DOHH2 (cell line): ENCODE measurements around the gene RBM39.
A peak's percentile ranks its signal among the peaks of the same experiment; 100 is the strongest.

Source experiments
- H3F3A ChIP-seq: fragments of 200-600 bp; sonication (generic), shearing (Covaris generic); 2 replicates; pipeline ENCODE4 v1.6.0; 2016; ENCODE audit warnings: antibody characterized with exemption, mild to moderate bottlenecking; ENCODE audit not compliant: control insufficient read depth, insufficient read depth
- H3K27ac ChIP-seq: fragments of 200-600 bp; sonication (generic); 2 replicates; pipeline ENCODE4 v1.5.1; 2014; ENCODE audit warnings: low read depth, mild to moderate bottlenecking, low read length, moderate library complexity
- H3K27me3 ChIP-seq: fragments of 200-600 bp; sonication (generic); 2 replicates; pipeline ENCODE4 v1.6.1; 2014; ENCODE audit warnings: mild to moderate bottlenecking, low read length, mixed read lengths; ENCODE audit not compliant: control insufficient read depth
- H3K36me3 ChIP-seq: fragments of 200-600 bp; sonication (generic); 2 replicates; pipeline ENCODE4 v1.6.1; 2014; ENCODE audit warnings: mild to moderate bottlenecking, low read length, moderate library complexity, mixed read lengths; ENCODE audit not compliant: control insufficient read depth
- H3K4me1 ChIP-seq: fragments of 200-600 bp; sonication (generic); 2 replicates; pipeline ENCODE4 v1.6.1; 2014; ENCODE audit warnings: mild to moderate bottlenecking, low read length, mixed read lengths; ENCODE audit not compliant: control insufficient read depth
- H3K4me2 ChIP-seq: fragments of 200-600 bp; sonication (generic); 2 replicates; pipeline ENCODE4 v1.6.0; 2014; ENCODE audit warnings: mild to moderate bottlenecking, low read length, moderate library complexity
- H3K4me3 ChIP-seq: fragments of 200-600 bp; sonication (generic); 2 replicates; pipeline ENCODE4 v1.5.1; 2014; ENCODE audit warnings: mild to moderate bottlenecking, low read length, mixed read lengths
- H3K79me2 ChIP-seq: fragments of 200-600 bp; sonication (generic); 2 replicates; pipeline ENCODE4 v1.6.1; 2014; ENCODE audit warnings: mild to moderate bottlenecking, low read length, mixed read lengths; ENCODE audit not compliant: control insufficient read depth
- H3K9me2 ChIP-seq: fragments of 200-600 bp; sonication (generic); replicated peaks from 2 replicates; pipeline ENCODE4 v1.6.1; 2014; ENCODE audit warnings: mild to moderate bottlenecking, low read length, mixed read lengths; ENCODE audit not compliant: control insufficient read depth
- H3K9me3 ChIP-seq: fragments of 200-600 bp; sonication (generic); 2 replicates; pipeline ENCODE4 v1.6.1; 2014; ENCODE audit warnings: antibody characterized with exemption, low read length, mixed read lengths; ENCODE audit not compliant: control insufficient read depth, insufficient read depth
- H4K20me1 ChIP-seq: fragments of 200-600 bp; sonication (generic); 2 replicates; pipeline ENCODE4 v1.6.0; 2014; ENCODE audit warnings: low read depth, mild to moderate bottlenecking, antibody characterized with exemption, low read length, moderate library complexity; ENCODE audit not compliant: control insufficient read depth, insufficient read depth
- CTCF ChIP-seq: fragments of 200-600 bp; sonication (generic); IDR thresholded peaks from one replicate; pipeline ENCODE4 v1.5.1; 2014; ENCODE audit warnings: antibody characterized with exemption, mild to moderate bottlenecking, low read depth, low read length; ENCODE audit not compliant: poor library complexity, severe bottlenecking
- EZH2phosphoT487 ChIP-seq: fragments of 200-600 bp; sonication (generic); IDR thresholded peaks from 2 replicates; pipeline ENCODE4 v1.6.1; 2017; ENCODE audit warnings: borderline replicate concordance, mild to moderate bottlenecking, antibody characterized with exemption, low read length, moderate library complexity, mixed read lengths

Gene RBM39

GRCh38 chr20:35700625-35701148 lies 41.4 kb downstream of the RBM39 start:
- H3F3A ChIP-seq = peaks cover 58% of the 10 kb centered on the region

DNA sequence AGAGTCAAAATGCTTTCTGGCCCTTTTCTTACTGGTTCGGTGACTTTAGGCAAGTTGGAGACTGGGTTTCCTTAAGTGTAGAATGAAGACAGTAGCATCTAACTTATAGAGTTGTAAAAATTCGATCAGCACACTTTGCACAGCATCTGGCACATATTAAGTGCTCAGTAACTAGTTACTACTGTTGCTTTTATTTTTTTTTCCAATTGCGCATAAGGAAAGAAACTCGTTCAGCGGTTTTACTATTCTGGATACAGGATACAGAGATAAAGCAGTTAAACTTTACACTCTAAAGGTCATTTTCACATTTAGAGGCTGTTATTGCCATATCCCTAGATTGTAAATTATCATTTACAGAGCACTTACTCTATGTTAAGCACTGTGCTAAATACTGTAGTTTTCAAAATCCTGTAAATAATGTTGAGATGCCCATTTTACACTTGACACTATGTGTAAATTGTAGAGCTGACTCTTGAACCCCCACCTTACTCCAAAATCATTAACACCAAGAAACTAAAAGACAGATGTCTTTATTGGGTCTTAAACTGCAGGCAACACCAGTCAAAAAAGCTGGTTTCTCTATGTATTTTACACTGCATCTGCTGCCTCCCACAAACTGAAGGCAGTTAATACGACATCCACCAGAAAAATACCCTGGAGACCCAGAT lies 42.0 kb downstream of the RBM39 start:
- H3K27ac ChIP-seq = peak overlapping the region; percentile 83
- peaks cover 43% of the 10 kb centered on the region for H3K79me2 ChIP-seq
- peaks cover 52% of the 10 kb centered on the region for H3F3A ChIP-seq
- no peaks in the 10 kb centered on the region for H3K27me3 ChIP-seq
- peaks cover 29% of the 10 kb centered on the region for H3K4me1 ChIP-seq
- peak overlapping the region; percentile 84 for H3K4me2 ChIP-seq
- peak overlapping the region; percentile 97 for H3K4me3 ChIP-seq
- H3K9me3 ChIP-seq = no peaks in the 10 kb centered on the region
- TF ChIP-seq EZH2phosphoT487 (no peak), CTCF (no peak)
- H4K20me1 ChIP-seq = peaks cover 7% of the 10 kb centered on the region; the same call in 1 of the 2 replicates
- H3K9me2 ChIP-seq = no peaks in the 10 kb centered on the region
- peaks cover 68% of the 10 kb centered on the region for H3K36me3 ChIP-seq

More at GRCh38 chr20:35700625-35701148, 41.4 kb downstream of the RBM39 start:
- Histone ChIP-seq H3K4me1 (peaks cover 29% of the 10 kb centered on the region), H3K27me3 (no peaks in the 10 kb centered on the region), H3K27ac (peak overlapping the region; percentile 83), H3K4me3 (peak overlapping the region; percentile 97), H4K20me1 (peaks cover 7% of the 10 kb centered on the region; the same call in 1 of the 2 replicates), H3K9me3 (no peaks in the 10 kb centered on the region), H3K9me2 (no peaks in the 10 kb centered on the region), H3K4me2 (peak overlapping the region; percentile 84), H3K79me2 (peaks cover 47% of the 10 kb centered on the region), H3K36me3 (peaks cover 69% of the 10 kb centered on the region)
- TF ChIP-seq EZH2phosphoT487 (no peak), CTCF (no peak)

DNA sequence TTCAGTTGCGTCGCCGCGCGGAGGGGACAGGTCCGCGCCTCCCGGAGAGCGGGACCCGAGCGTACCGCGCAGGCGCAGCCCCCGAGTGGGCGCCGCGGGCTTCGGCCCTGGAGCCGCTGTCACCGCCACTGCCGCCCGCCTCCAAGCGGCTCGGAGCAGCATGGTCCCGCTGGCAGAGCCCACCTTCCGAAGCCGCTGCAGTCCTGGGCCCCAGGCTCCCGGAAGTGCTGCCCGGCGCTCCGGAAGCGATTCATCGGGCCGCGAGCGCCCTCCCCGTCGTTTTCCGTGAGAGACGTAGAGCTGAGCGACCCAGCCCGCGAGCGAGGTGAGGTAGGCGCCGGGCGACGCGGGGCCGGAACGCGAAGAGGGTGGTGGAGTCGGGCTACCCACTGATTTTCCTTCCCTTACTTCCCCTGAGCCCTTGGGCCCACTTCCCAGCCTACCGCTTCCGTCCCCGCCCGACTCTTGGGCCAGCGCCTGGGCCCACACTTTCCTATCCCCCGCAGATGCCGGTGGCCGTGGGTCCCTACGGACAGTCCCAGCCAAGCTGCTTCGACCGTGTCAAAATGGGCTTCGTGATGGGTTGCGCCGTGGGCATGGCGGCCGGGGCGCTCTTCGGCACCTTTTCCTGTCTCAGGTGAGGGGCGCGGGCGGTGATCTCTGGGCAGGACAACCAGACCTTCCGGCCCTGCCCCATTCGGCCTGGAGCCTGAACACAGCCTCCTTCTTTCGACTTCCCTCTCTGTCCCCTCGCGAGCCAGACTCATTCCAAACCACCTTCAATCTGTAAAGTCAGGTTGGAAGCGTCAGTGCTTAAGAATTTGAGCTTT lies 42.7 kb downstream of the RBM39 start, which contains the start of the genes NFS1 and ROMO1:
Gene NFS1, minus strand, starts transcription at position 226 of the 830 bp plus-strand sequence. Its CDS starts 64 bp downstream, at position 162.
Gene ROMO1, plus strand, starts transcription at position 279 of the 830 bp plus-strand sequence. Its CDS starts 228 bp downstream, at position 507.
- peaks cover 44% of the 10 kb centered on the region for H3F3A ChIP-seq
- H3K36me3 ChIP-seq = peaks cover 64% of the 10 kb centered on the region
- no peaks in the 10 kb centered on the region for H3K9me3 ChIP-seq
- peak within 1 kb of the TSS; percentile 83 for H3K27ac ChIP-seq
- no peaks in the 10 kb centered on the region for H3K9me2 ChIP-seq
- no peaks in the 10 kb centered on the region for H3K27me3 ChIP-seq
- H3K4me2 ChIP-seq = peak within 1 kb of the TSS; percentile 84
- peaks cover 29% of the 10 kb centered on the region for H3K4me1 ChIP-seq
- peaks cover 37% of the 10 kb centered on the region for H3K79me2 ChIP-seq
- no peaks in the 10 kb centered on the region for H4K20me1 ChIP-seq
- TF ChIP-seq CTCF (peak; percentile 33), EZH2phosphoT487 (no peak)
- H3K4me3 ChIP-seq = peak within 1 kb of the TSS; percentile 97
